HG03060 (cell line): ENCODE measurements around the gene SRGAP2B.
"Not testable (repeated sequence)": the region's sequence is repeated elsewhere in the genome, so short reads cannot be mapped to it uniquely, and the experiment has no call there.

ENCODE experiments used
- ATAC-seq: cut with Tn5 transposase; IDR thresholded peaks from one replicate; pipeline ENCODE4 v1.9.1; 2021; ENCODE audit warnings: low read depth, moderate number of reproducible peaks; ENCODE audit not compliant: unreplicated experiment

SRGAP2B gene

DNA sequence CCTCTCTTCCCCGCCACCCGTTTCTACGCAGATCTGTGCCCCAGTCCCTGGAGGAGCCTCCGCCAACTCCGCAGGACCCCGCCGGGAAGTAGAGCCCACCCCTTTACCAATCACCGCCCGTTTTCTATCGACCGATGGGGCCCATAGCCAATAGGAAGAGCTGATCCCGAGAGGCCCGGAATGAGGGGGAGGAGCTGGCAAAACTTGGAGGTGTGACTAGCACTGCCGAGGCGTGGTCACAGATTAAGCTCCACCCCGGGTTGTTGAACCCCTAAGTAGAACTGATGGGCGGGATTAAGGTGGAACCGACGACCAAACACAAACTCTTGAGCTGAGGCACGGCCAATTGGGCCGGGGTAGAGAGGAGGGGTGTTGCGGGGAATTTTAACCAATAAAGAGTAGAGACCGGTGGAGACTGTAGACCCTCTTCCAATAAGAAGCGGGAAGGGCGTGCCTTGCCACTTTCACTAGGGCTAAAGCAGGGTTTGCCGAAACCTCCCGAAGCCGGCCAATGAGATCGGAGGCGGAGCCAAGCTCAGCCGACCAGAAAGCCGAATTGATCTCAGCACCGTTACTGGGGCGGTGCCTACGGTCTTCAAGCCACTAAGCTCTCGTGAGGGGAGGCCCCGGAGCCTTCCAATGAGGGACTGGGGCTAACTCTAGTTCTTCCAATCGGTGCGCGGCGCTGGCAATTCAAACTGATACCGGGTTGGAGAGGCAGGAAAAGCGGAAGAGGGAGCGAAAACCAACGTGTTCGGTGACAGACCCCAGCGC is at the start of gene SRGAP2B, which contains the start of gene FAM72D:
Gene SRGAP2B, minus strand, starts transcription at position 45 of the 774 bp plus-strand sequence. CDS start 2,427 bp downstream, outside the sequence.
Gene FAM72D, plus strand, starts transcription at position 691 of the 774 bp plus-strand sequence. CDS start 874 bp downstream, outside the sequence.
- ATAC-seq = peak; percentile 85

DNA sequence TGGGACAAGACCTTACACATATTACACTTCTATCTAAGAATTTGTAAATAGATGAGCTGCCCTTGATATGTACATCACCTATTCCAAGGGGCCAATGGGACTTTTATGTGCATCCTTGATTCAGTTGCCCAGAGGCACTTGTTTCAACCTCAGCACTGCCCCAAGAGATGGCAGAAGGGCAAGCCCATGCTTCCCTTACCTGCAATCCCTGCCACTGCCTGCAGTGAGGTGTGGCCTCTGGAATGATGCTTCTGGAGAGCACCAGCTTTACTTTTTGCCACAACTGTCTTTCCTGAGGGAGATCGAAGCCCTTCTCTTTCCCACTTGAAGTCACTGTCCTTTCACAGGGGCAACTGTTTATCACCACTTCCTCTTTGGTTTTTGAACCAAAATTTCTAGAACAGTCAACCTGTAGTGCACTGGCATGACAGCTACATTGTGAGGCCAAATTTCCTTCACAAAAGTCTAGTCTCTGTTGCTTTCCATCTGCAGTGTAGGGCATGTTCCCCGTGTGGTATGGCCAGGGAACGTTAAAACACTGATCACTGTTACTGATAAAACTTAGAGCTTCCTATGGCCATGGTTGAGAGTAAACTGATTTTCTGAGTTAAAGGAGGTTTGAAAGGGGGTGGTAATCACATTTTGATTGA is 49.3 kb upstream of the SRGAP2B start:
- ATAC-seq = not testable (repeated sequence)

DNA sequence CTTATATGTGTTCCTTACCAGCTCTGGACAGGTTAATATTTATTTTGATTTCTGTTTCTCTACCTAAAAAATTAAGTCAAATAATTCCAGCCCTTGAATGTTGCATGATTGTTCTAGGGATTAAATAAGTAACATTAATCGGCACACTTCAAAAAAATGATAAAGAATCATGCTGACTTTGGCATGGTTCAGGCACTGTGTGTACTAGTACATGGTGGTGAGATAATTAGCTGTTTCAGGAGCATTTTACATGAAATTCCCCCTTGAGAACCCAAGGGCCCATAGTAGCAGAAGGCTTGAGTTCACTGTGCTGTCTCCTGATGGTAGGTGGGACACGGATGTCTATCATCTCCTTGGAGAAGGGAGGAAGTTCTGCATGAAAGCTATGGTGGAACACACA is 45.4 kb upstream of the SRGAP2B start:
- not testable (repeated sequence) for ATAC-seq

DNA sequence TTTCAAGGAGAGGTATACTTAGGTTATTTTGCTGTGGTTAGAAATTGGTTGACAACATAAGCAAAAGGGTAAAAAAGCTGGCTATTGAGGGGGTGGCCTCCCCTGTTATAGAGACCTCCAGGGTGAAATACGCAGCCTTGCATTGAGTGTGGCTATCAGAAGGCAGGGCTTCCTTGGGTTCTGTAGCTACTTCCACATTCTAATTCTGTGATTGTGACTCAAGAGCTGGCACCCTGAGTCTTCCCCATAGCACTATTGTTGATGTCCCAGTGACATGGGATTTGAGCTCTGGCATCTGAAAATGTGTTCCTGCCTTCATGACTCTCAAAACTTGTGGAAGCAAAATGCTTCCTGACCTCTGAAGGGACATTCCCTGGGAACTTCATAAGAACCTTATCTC is 39.3 kb upstream of the SRGAP2B start:
- ATAC-seq = not testable (repeated sequence)

DNA sequence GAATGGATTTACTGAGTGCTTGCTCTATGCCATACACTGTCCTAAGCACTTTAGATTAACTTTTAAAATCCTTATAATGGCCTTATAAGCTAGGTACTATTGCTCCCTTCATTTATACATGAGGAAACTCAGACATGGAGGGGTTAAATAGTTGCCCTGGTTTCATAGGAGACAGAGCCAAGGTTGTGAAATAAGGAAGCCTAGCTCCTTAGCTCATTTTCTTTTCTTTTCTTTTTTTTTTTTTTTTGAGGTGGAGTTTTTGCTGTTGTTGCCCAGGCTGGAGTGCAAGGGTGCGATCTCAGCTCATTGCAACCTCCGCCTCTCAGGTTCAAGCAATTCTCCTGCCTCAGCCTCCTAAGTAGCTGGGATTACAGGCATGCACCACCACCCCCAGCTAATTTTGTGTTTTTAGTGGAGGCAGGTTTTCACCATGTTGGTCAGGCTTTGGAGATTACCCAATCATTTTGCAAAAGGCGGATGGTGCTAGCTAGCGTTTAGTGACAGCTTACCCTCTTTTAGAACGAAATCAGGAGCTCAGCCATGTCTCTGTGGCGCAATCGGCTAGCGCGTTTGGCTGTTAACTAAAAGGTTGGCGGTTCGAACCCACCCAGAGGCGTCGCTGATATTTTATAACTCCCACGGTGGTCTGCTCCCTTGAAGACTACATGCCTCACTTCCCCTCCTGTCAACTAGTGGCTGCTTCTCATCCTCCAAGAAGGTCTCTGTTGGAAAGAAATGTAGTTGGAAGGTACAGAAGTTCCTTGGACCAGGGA is 33.8 kb upstream of the SRGAP2B start:
- not testable (repeated sequence) for ATAC-seq

DNA sequence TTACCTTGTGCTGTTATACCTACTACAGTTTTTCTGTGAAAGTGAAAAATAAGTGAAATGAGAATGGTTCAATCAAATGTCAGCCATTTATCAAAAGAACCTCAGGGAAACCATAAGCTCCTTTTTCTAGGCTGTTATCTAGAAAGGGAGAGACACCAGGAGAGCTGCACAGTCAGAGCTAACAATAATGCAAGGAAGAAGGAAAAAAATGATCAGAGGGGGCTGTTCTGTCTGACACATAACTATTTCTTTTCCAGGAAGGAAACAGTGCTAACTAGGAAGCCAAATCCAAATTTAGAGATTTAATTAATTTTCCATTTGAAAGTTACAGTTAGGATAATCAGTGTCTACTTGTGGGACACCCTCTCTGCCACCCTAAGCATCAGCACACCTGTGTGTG is 32.0 kb upstream of the SRGAP2B start:
- not testable (repeated sequence) for ATAC-seq

DNA sequence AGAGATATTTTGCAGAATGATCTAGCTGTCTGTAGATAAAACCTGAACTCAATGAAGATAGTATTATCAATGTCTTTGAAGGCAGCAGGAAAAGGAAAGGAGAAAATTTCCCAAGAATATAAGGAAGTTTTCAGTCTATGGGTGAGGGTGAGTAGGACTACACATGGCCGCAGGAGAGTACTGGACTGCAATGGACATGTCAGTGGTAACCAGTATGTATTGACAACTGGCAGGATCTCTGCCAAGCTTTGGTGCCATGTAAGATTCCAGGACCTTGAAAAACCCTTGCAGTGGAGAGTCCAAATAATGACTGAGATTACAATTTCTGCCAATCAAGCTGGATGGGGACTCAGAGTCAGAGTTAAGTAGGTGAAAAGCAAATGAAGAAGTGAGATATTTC is 30.0 kb upstream of the SRGAP2B start:
- ATAC-seq = not testable (repeated sequence)

DNA sequence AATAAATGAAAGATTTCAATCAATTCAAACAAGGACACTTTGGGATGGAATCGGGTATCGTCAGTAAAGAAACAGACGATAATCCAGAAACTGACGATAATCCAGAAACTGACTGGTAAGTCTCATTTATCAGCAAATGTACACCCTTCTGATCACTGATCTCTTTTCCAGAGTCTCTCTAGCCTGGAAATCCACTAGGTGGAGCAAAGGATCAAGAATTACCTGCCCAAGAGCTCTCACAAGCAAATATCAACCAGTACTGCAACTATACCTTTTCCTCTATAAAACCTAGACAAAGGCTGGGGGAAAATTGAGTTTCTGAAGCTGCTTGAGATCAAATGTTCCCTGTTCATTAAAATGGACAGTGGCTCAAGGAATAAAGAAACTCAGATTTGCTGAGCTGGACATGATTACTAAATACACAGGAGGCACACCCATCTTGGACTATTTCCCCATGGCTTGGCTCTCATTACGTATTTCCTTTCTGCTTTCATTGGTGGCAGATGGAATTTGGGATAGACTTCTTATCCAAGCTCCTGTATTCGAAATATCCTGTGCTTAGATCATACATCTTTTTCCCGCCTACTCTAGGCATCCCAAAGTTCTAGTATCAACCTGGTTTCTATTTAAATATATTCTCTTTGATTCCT is 29.0 kb upstream of the SRGAP2B start:
- ATAC-seq = not testable (repeated sequence)

DNA sequence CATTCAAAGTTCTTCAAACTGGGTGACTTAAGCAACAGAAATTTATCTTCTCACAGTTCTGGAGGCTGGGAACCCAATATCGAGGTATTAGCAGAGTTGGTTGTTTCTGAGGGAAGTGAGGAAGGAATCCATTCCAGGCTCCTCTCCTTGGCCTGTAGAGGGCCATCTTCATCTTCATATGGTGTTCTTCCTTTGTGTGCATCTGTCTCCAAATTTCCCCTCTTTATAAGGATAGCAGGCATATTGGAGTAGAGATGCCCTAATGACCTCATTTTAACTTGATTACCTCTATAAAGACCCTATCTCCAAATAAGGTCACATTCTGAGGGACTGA is 27.9 kb upstream of the SRGAP2B start:
- ATAC-seq = not testable (repeated sequence)

DNA sequence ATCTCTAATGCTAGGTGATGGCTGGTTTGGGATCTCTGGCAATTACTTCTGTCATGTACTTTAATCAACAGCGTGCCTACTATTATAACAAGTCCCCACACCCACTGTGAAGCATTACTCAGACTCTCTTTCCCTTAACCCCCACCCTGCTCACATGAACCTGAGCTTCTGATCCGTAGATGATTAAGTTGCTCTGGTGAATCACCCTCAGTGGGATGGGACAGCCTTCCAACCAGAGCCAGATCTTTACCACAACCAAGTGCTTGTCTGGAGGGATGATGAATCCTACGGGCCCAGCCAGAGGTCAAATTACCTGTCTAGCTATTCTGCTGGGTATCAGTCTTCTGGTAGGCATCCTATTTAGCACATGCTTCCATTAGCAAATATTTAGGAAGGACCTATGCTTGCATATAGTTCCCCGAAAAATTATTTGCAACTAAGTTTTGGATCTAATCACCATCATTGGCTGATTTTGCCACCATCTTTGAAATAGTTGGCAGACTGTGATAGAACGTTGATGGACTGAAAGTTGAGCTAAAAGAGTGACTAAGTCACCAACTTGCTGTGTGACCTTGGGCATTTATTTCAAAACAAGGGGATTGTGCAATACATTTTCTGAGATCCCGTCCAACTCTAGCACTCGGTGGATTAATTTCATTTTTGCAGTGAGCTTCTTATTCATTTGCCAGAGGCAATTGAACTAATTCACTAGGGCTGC is 27.4 kb upstream of the SRGAP2B start:
- not testable (repeated sequence) for ATAC-seq

DNA sequence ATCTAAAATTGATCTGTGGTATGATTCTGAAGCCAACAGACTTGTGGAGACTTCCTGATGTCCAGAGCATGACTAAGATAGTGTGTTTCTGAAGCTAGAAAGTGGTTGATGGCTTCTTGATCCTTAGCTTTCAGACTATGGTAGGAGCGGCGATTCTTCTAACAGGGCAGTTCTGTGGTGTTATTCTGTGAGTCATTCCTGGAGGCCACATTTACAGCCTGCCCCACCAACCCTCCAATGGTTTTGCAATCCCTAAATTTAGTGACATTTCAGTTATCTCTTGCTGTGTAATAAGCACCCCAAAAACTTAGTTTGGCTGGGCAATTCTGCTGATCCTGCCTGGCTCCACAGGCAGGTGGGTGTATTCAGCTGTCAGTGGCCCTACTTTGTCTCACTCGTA is 24.7 kb upstream of the SRGAP2B start:
- ATAC-seq = not testable (repeated sequence)

DNA sequence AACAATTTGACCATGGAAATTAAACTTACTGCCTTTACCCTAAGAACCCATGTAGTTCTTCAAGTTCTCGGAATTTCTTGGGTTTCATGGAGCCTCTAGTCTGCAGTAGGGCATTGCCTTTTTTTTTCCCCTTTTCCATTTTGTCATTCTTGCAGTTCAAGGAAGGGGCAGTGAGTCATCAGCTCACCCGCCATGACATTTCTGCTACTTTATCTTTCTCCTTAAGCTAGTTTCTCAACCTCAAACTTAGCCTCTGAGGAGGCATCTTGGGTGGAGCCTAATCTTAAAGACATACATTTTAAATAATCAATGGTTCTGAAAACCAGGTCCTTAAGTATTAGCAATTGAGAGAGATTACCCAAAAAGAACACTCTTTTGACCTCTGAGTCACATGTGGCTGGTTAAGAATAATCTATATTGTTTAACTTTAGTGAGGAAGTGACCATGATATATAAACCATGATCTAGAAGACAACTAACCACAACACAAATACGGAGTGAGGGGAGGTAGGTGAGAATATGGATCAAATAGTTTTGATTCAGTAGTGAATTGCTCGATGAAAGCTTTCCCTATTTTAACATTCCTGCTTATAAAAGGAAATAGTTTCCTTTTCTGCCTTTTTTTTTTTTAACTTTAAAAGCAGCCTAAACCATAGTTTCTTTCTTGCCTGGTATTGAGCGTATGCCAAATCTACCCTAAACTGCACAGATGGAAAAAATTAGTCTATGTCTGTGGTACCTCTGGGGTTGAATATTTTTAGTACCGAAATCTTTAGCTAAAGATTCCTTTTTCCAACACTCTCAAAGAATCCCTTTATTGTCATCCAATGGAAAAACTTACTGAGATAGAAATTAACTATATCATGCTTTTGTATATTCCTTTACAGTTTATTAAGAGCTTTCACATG is 20.7 kb upstream of the SRGAP2B start:
- not testable (repeated sequence) for ATAC-seq

DNA sequence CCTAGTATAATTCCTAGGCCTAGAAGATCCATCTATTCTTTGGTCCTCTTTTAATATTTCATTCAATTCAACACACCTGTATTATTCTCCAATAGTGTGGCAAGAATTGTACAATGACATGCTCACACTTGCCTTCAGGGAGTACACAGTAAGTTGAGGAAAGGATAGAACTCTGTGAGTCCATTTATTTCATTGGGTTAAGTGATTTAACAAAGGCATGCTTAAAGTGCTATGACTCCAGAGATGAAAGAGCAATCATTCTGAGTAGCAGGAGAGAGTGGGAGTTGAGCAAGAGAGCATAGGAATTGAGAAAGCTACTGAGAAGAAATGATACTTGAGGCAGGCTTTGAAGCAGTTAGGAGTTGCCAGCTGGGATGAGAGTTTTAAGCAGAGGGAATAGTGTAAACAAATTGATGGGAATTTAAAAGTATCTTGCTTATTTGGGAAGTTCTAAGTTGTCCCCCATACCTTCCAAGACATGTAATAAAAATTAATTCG is 19.5 kb upstream of the SRGAP2B start:
- not testable (repeated sequence) for ATAC-seq

DNA sequence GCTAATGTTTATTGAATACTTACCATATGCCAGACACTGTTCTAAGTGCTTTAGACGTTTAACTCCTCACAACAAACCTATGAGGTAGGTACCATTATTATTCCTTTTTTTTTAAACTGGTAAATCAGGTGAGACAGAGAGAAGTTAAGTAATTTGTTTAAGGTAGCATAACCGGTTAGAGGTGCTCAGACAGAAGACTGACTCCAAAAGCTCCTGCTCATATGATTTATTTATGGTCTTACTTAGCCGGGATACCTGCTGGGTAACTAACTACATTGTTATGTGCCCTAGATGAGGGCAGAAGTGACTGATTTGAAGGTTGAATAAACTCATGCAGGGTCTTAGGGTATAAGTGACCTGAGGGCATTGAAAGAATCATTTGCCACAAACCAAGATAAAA is 17.6 kb upstream of the SRGAP2B start:
- not testable (repeated sequence) for ATAC-seq

DNA sequence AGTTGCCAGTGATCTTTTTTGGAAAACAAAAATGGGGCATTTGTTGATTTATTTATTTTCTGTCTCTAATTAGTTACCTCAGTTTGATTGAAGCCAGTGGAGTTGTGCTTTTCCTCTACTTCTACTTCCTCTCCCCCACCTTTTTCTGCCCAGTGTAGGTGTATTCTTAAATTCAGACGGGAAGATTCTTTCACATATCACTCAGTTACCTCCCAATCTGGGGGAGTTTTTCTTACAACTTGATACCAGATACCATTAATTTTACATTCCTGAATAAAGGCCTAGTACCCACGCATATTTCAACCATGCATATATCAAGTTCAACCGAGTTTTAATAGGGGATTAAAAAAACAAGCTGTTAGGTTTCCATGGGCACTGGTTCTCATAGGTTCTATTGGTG is 16.5 kb upstream of the SRGAP2B start:
- ATAC-seq = not testable (repeated sequence)

DNA sequence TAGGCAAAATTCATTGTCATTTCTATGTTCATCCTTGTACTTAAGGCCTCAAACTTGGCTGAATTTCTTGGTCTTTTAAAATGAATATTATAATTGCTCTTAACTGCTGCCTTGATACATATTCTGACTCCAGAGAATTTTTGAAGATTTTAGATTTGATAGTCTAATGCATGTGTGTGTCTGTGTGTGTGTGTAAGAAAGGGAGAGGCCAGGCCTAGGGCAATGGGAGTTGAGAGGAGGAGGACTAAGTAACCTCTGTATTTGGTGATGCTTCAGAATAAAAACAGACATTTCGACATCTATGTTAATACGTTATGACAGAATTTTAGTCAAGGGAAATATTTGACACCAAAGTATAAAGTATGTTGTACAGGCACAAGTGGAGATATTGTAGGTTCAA is 8.2 kb upstream of the SRGAP2B start:
- not testable (repeated sequence) for ATAC-seq

DNA sequence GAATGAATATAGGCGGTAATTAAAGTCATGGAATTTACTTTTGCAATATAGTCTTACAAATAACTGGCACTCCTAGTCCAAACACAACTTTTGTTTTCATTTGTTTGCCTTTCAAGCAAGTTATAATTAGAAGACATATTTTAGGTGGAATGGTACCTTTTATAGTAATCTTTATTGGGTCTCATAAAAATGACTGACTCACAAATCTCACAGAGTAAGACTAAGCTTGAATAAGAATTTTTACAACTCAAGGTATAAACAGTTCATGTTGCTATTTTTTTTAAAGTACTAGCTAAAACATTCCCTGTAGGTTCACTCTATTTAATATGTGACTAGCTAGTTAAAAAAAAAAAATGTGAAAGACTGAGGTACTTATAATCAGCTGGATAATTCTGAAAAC is 6.6 kb upstream of the SRGAP2B start:
- not testable (repeated sequence) for ATAC-seq

DNA sequence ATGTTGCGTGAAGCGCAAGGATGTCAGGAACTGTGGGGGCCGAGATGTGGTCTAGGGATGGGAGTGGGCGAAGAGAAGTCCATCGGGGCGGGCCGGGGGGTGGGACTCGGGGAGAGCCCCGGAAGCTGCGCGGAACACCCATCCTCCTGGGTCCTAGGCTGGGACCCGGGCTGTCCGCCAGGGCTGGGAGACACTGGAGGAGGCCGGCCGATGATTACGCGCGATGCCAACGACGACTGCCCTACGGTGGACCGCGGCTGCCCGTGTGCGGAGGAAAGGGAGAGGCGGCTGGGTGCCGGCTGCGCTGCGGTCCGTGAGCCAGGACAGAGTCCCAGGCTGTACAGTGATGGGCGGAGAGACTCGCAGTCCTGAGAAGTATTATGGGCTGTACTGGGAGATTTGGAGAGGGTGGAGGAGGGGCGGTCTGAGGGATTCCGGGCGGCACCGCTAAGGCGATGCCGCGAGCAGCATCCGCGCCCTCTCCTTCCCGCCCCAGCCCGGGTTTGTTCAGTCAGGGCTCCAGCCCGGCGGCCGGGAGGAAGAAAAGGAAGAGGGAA is 395 bp downstream of the SRGAP2B start:
- ATAC-seq = not testable (repeated sequence)
